H1 (cell line): ENCODE data around the gene CENPV. TPM values are rescaled to one million over a fixed set of nuclear protein-coding genes. Genes with fewer than 3 reads are reported as not detected.

ENCODE experiments used
- CTCF ChIA-PET: fragments of 300-600 bp; sonication (Branson Sonifier 250); formaldehyde crosslinking; loops from one replicate; lab custom pipeline; 2021; ENCODE audit not compliant: partially characterized antibody; lab: Charles Lee
- POLR2A ChIA-PET: fragments of 300-600 bp; sonication (Branson Sonifier 250); formaldehyde crosslinking; loops from one replicate; lab custom pipeline; 2021; ENCODE audit warnings: inconsistent platforms; ENCODE audit not compliant: partially characterized antibody; lab: Charles Lee
- DNase-seq, 2 experiments: peaks; one replicate each; pipeline versions ENCODE4 v3.0.0 to v3.0.0-alpha.2; 2010 to 2022; ENCODE audit warnings: low spot score in 2 of 2, low read depth in 1 of 2, mixed read lengths in 1 of 2
- FAIRE-seq: peaks from 2 replicates; lab custom pipeline; 2011; peaks lifted over from hg19 to GRCh38; lab: Jason Lieb, UNC
- H2AFZ ChIP-seq: 2 replicates; pipeline ENCODE4 v1.8.1; 2012; ENCODE audit warnings: low read length, inconsistent platforms
- H2AK5ac ChIP-seq: 2 replicates; pipeline ENCODE4 v1.6.1; 2013; ENCODE audit warnings: low read depth, low read length
- H2BK120ac ChIP-seq: replicated peaks from 2 replicates; pipeline ENCODE3; 2013; ENCODE audit warnings: low read depth, low read length, inconsistent platforms
- H2BK12ac ChIP-seq: 2 replicates; pipeline ENCODE4 v1.6.1; 2013; ENCODE audit warnings: low read depth, low read length
- H2BK15ac ChIP-seq: 2 replicates; pipeline ENCODE4 v1.6.1; 2013; ENCODE audit warnings: low read length
- H2BK20ac ChIP-seq: 2 replicates; pipeline ENCODE4 v1.6.1; 2013; ENCODE audit warnings: low read length
- H2BK5ac ChIP-seq: 2 replicates; pipeline ENCODE4 v1.6.1; 2013; ENCODE audit warnings: low read depth, low read length
- H3K14ac ChIP-seq: 2 replicates; pipeline ENCODE4 v1.6.1; 2013; ENCODE audit warnings: inconsistent platforms; ENCODE audit not compliant: insufficient read length
- H3K18ac ChIP-seq: 2 replicates; pipeline ENCODE4 v1.6.1; 2013; ENCODE audit warnings: low read length; ENCODE audit errors: extremely low read depth
- H3K23ac ChIP-seq: 2 replicates; pipeline ENCODE4 v1.6.1; 2013; ENCODE audit warnings: inconsistent platforms; ENCODE audit not compliant: insufficient read length
- H3K23me2 ChIP-seq: 2 replicates; pipeline ENCODE4 v1.6.1; 2013; ENCODE audit warnings: low read depth, low read length
- H3K27ac ChIP-seq: 2 replicates; pipeline ENCODE4 v1.6.1; 2011; ENCODE audit warnings: low read depth, low read length, inconsistent platforms
- H3K27me3 ChIP-seq, 4 experiments: replicated peaks in 1 of 4; 1 replicate in 1 of 4; 2 replicates in 3 of 4; pipeline versions ENCODE4 v1.6.1 to v1.8.1; 2011 to 2013; ENCODE audit warnings: low read length in 3 of 4, mild to moderate bottlenecking in 3 of 4, inconsistent platforms in 2 of 4, mixed read lengths in 2 of 4, moderate library complexity in 1 of 4; ENCODE audit not compliant: control insufficient read depth in 3 of 4, insufficient read depth in 3 of 4; ENCODE audit errors: extremely low read depth in 1 of 4
- H3K36me3 ChIP-seq, 4 experiments: 2 replicates each; pipeline versions ENCODE4 v1.6.1 to v1.8.1; 2011 to 2013; ENCODE audit warnings: mild to moderate bottlenecking in 4 of 4, low read length in 3 of 4, moderate library complexity in 2 of 4, control low read depth in 1 of 4, inconsistent platforms in 1 of 4; ENCODE audit not compliant: insufficient read depth in 4 of 4, control insufficient read depth in 2 of 4
- H3K4ac ChIP-seq: replicated peaks from 2 replicates; pipeline ENCODE3; 2013; ENCODE audit warnings: low read length, low read depth, mixed read lengths, inconsistent platforms; ENCODE audit not compliant: insufficient read length
- H3K4me1 ChIP-seq, 4 experiments: replicated peaks in 1 of 4; 1 replicate in 1 of 4; 2 replicates in 3 of 4; pipeline versions ENCODE4 v1.6.1 to v1.8.1; 2011 to 2013; ENCODE audit warnings: low read length in 3 of 4, inconsistent platforms in 2 of 4, mixed read lengths in 1 of 4; ENCODE audit not compliant: insufficient read depth in 4 of 4, control insufficient read depth in 3 of 4
- H3K4me2 ChIP-seq, 2 experiments: 2 replicates each; pipeline versions ENCODE4 v1.6.1 to v1.8.1; 2011 to 2013; ENCODE audit warnings: low read depth in 2 of 2, low read length in 2 of 2, control low read depth in 1 of 2, inconsistent platforms in 1 of 2, mild to moderate bottlenecking in 1 of 2; ENCODE audit not compliant: insufficient read depth in 1 of 2
- H3K4me3 ChIP-seq, 4 experiments: fragments of 200-600, 300-600 bp in 1 of 4; sonication (generic), shearing (Covaris generic), sonication (Bioruptor Twin) in 1 of 4; 2 replicates each; pipeline versions ENCODE4 v1.5.1 to v1.8.1; 2011 to 2016; ENCODE audit warnings: low read length in 4 of 4, low read depth in 3 of 4, control low read depth in 2 of 4, inconsistent platforms in 2 of 4, mild to moderate bottlenecking in 2 of 4, mixed read lengths in 1 of 4, moderate library complexity in 1 of 4; ENCODE audit not compliant: insufficient read depth in 2 of 4; ENCODE audit errors: extremely low read depth in 1 of 4
- H3K56ac ChIP-seq: replicated peaks from 2 replicates; pipeline ENCODE3; 2013; ENCODE audit warnings: low read depth, mild to moderate bottlenecking, mixed read lengths, low read length, inconsistent platforms; ENCODE audit not compliant: insufficient read length
- H3K79me1 ChIP-seq: 2 replicates; pipeline ENCODE4 v1.6.1; 2013; ENCODE audit warnings: low read depth, low read length, control low read depth
- H3K79me2 ChIP-seq, 2 experiments: 2 replicates each; pipeline versions ENCODE4 v1.6.1 to v1.8.1; 2012 to 2013; ENCODE audit warnings: low read length in 2 of 2, mild to moderate bottlenecking in 2 of 2, inconsistent platforms in 1 of 2; ENCODE audit not compliant: insufficient read depth in 2 of 2, control insufficient read depth in 1 of 2
- H3K9ac ChIP-seq, 4 experiments: replicated peaks in 1 of 4; 1 replicate in 1 of 4; 2 replicates in 3 of 4; pipeline versions ENCODE4 v1.6.1 to v1.8.1; 2011 to 2013; ENCODE audit warnings: low read depth in 3 of 4, low read length in 3 of 4, control low read depth in 2 of 4, mild to moderate bottlenecking in 2 of 4, moderate library complexity in 2 of 4, inconsistent platforms in 1 of 4; ENCODE audit errors: extremely low read depth in 1 of 4
- H3K9me3 ChIP-seq, 2 experiments: 2 replicates each; pipeline versions ENCODE4 v1.6.1 to v1.8.1; 2012 to 2013; ENCODE audit warnings: mild to moderate bottlenecking in 2 of 2, moderate library complexity in 2 of 2, control low read depth in 1 of 2, inconsistent platforms in 1 of 2, low read depth in 1 of 2, low read length in 1 of 2, mixed read lengths in 1 of 2; ENCODE audit not compliant: insufficient read depth in 2 of 2
- H4K20me1 ChIP-seq, 2 experiments: replicated peaks in 1 of 2; 2 replicates each; pipeline versions ENCODE3 to v1.8.1; 2011 to 2013; ENCODE audit warnings: inconsistent platforms in 2 of 2, low read length in 2 of 2, mild to moderate bottlenecking in 1 of 2; ENCODE audit not compliant: insufficient read depth in 2 of 2, control insufficient read depth in 1 of 2
- H4K5ac ChIP-seq: 2 replicates; pipeline ENCODE4 v1.6.1; 2013; ENCODE audit warnings: low read length, low read depth, mixed read lengths, inconsistent platforms; ENCODE audit not compliant: insufficient read length
- H4K8ac ChIP-seq: 2 replicates; pipeline ENCODE4 v1.8.0; 2013; ENCODE audit warnings: mild to moderate bottlenecking, moderate library complexity, low read length, inconsistent platforms; ENCODE audit not compliant: insufficient read depth; ENCODE audit errors: extremely low read depth
- H4K91ac ChIP-seq: replicated peaks from 2 replicates; pipeline ENCODE3; 2013; ENCODE audit warnings: low read length, mixed read lengths, inconsistent platforms; ENCODE audit not compliant: insufficient read length
- BACH1 ChIP-seq: IDR thresholded peaks from 2 replicates; pipeline ENCODE4 v1.6.1; 2012; ENCODE audit warnings: low read length, improper control_type of control experiment
- BRCA1 ChIP-seq: IDR thresholded peaks from 2 replicates; pipeline ENCODE4 v1.6.1; 2012; ENCODE audit warnings: low read depth, low read length, improper control_type of control experiment
- JUND ChIP-seq: IDR thresholded peaks from 2 replicates; pipeline ENCODE4 v1.6.1; 2011; ENCODE audit warnings: mild to moderate bottlenecking, improper control_type of control experiment, low read length
- RFX5 ChIP-seq: IDR thresholded peaks from 2 replicates; pipeline ENCODE4 v1.6.1; 2011; ENCODE audit warnings: low read depth, low read length, improper control_type of control experiment, borderline replicate concordance
- SUZ12 ChIP-seq: fragments of 200-600 bp; sonication (generic); IDR thresholded peaks from 2 replicates; pipeline ENCODE4 v1.6.1; 2012; ENCODE audit warnings: mild to moderate bottlenecking, inconsistent platforms, low read length, moderate library complexity, mixed read lengths
- TAF1 ChIP-seq: IDR thresholded peaks from 2 replicates; pipeline ENCODE4 v1.6.1; 2011; ENCODE audit warnings: mild to moderate bottlenecking, low read depth, low read length
- TEAD4 ChIP-seq: IDR thresholded peaks from 2 replicates; pipeline ENCODE4 v1.6.1; 2012; ENCODE audit warnings: low read depth, low read length, inconsistent platforms, mixed read lengths
- WGBS, 2 experiments: shearing (Covaris generic) in 1 of 2; methylation state at CpG; one replicate each; pipeline versions ENCODE4 v1.1.6 to v1.1.7; 2013 to 2015; ENCODE audit warnings: low lambda C conversion rate in 2 of 2, mixed read lengths in 2 of 2, inconsistent platforms in 1 of 2, low coverage in 1 of 2, missing lambda C conversion rate in 1 of 2; ENCODE audit not compliant: insufficient replicate concordance in 2 of 2, insufficient coverage in 1 of 2, insufficient read length in 1 of 2; ENCODE audit errors: extremely low coverage in 1 of 2, missing lambda C conversion rate in 1 of 2; 5-methylcytosine and 5-hydroxymethylcytosine counted together
- polyA plus RNA-seq, 7 experiments: library from polyadenylated mRNA; depleted of rRNA in 3 of 7; stranded (reverse) in 5 of 7; unstranded in 2 of 7; fragments of >200 nt in 5 of 7; fragments of 200-250 nt in 2 of 7; gene quantifications; 1 replicate in 5 of 7; 2 replicates in 1 of 7; 4 replicates in 1 of 7; pipeline versions ENCODE4 v1.2.1 to v1.2.3, GENCODE V29; 2011 to 2013; ENCODE audit warnings: missing spikeins in 2 of 7, mixed read lengths in 2 of 7
- total RNA-seq: library from RNA; stranded (reverse); fragmentation: NEBNext Ultra II Directional; extraction: Animal tissue kit (Norgen Biotek cat#: 25700); gene quantifications from 2 replicates; pipeline ENCODE4 v1.2.1, GENCODE V29; 2021
- TF ChIP-seq, protein P1 (sequence below): IDR thresholded peaks from 2 replicates; pipeline ENCODE4 v1.6.1; 2011; ENCODE audit warnings: low read length, improper control_type of control experiment
- TF ChIP-seq, protein P2 (sequence below), 3 experiments: IDR thresholded peaks; 1 replicate in 2 of 3; 2 replicates in 1 of 3; pipeline versions ENCODE4 v1.5.1 to v1.6.1; 2011; ENCODE audit warnings: low read length in 3 of 3, mild to moderate bottlenecking in 3 of 3, inconsistent platforms in 2 of 3, low read depth in 1 of 3, moderate library complexity in 1 of 3; ENCODE audit not compliant: insufficient read depth in 1 of 3; ENCODE audit errors: control extremely low read depth in 1 of 3
- TF ChIP-seq, protein P3 (sequence below): IDR thresholded peaks from 2 replicates; pipeline ENCODE4 v1.6.1; 2012; ENCODE audit warnings: inconsistent platforms

CENPV gene
- total and polyA plus RNA-seq, 2 of the 8 experiments (the other 6 are each of a cell fraction or from before 2014, with no cell fraction given) = 249 to 260 TPM

DNA sequence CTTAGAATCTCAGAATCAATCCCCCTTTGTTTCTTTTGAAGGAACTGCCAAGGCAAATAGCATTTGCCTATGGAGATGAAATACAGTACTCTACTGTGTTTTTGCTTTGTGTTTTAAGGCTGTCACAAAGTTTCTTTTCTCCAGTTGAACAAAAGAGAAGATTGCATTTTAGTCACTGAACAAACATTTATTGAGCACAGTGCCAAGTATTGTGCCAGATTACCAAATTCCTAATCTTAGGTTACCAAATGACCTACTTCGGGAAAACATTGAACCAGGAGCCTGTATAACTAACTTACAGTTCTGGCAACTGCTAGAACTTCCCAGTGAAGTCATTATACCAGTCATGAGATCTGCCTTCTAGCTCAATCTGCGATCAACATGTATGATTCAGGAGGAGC is 24.7 kb upstream of the CENPV start:
- Histone ChIP-seq H4K20me1 (peaks cover 3 to 6% of the 10 kb centered on the region in 2 experiments), H3K23me2 (peaks cover 2% of the 10 kb centered on the region), H3K56ac (no peak overlapping the region), H3K23ac (no peak overlapping the region), H3K36me3 (peaks cover 4 to 14% (median 8%) of the 10 kb centered on the region in 4 experiments), H2BK5ac (no peak overlapping the region), H4K91ac (no peak overlapping the region), H3K9ac (no peak overlapping the region), H3K4me3 (no peak overlapping the region), H2AFZ (no peak overlapping the region), H4K8ac (no peak overlapping the region), H2BK120ac (no peak overlapping the region), H2BK15ac (no peak overlapping the region), H2BK20ac (no peak overlapping the region), H3K4me2 (no peak overlapping the region), H3K79me1 (0 out of 2 replicates have a peak, but pooled peaks cover 2% of the 10 kb centered on the region), H2AK5ac (no peak overlapping the region), H3K14ac (no peak overlapping the region), H3K27me3 (no peaks in the 10 kb centered on the region), H3K18ac (no peak overlapping the region), H2BK12ac (no peak overlapping the region), H3K27ac (no peak overlapping the region), H3K9me3 (no peaks in the 10 kb centered on the region), H3K4ac (no peak overlapping the region), H4K5ac (no peak overlapping the region), H3K79me2 (peaks cover 0 to 18% of the 10 kb centered on the region in 2 experiments; a peak in 2 of 4 replicates), H3K4me1 (peaks cover 0 to 2% (median 0%) of the 10 kb centered on the region in 4 experiments; a peak in 4 of 7 replicates)
- WGBS, 2 experiments = 97% methylated on average over 2 of the region's 2 CpGs; no CpG with 5 or more reads in 1 of the 2 experiments
- ChIA-PET POLR2A (interaction anchor here (0.6 to 1.6 kb wide), 6 partner anchors 8 to 61 kb away, joined by 3 to 7 read pairs (median 4); partner anchors contain the start of gene CENPV), CTCF (interaction anchor here (0.7 to 6.6 kb wide), 6 partner anchors 13 to 73 kb away, joined by 3 to 51 read pairs (median 4); partner anchors contain the start of gene TRPV2)
- DNase-seq (no peak), FAIRE-seq (no peak)
- TF ChIP-seq RFX5 (no peak), SUZ12 (no peak), TEAD4 (no peak), BRCA1 (no peak), BACH1 (no peak), JUND (no peak), TAF1 (no peak)
- TF ChIP-seq, protein P1, sequence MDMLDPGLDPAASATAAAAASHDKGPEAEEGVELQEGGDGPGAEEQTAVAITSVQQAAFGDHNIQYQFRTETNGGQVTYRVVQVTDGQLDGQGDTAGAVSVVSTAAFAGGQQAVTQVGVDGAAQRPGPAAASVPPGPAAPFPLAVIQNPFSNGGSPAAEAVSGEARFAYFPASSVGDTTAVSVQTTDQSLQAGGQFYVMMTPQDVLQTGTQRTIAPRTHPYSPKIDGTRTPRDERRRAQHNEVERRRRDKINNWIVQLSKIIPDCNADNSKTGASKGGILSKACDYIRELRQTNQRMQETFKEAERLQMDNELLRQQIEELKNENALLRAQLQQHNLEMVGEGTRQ = no peak
- TF ChIP-seq, protein P2, sequence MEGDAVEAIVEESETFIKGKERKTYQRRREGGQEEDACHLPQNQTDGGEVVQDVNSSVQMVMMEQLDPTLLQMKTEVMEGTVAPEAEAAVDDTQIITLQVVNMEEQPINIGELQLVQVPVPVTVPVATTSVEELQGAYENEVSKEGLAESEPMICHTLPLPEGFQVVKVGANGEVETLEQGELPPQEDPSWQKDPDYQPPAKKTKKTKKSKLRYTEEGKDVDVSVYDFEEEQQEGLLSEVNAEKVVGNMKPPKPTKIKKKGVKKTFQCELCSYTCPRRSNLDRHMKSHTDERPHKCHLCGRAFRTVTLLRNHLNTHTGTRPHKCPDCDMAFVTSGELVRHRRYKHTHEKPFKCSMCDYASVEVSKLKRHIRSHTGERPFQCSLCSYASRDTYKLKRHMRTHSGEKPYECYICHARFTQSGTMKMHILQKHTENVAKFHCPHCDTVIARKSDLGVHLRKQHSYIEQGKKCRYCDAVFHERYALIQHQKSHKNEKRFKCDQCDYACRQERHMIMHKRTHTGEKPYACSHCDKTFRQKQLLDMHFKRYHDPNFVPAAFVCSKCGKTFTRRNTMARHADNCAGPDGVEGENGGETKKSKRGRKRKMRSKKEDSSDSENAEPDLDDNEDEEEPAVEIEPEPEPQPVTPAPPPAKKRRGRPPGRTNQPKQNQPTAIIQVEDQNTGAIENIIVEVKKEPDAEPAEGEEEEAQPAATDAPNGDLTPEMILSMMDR (IDR thresholded peaks at IDR 0.05; ENCODE audit: control extremely low read depth in 1 of 3, insufficient read depth in 1 of 3, low read depth in 1 of 3, low read length in 3 of 3) = no peak
- TF ChIP-seq, protein P3, sequence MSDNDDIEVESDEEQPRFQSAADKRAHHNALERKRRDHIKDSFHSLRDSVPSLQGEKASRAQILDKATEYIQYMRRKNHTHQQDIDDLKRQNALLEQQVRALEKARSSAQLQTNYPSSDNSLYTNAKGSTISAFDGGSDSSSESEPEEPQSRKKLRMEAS = no peak
